NCI-H1105 (cell line): ENCODE measurements around the gene VPS13D.

Source experiments
- DNase-seq: peaks from one replicate; lab custom pipeline; 2025; lab: John Stamatoyannopoulos, UW

The VPS13D gene

DNA sequence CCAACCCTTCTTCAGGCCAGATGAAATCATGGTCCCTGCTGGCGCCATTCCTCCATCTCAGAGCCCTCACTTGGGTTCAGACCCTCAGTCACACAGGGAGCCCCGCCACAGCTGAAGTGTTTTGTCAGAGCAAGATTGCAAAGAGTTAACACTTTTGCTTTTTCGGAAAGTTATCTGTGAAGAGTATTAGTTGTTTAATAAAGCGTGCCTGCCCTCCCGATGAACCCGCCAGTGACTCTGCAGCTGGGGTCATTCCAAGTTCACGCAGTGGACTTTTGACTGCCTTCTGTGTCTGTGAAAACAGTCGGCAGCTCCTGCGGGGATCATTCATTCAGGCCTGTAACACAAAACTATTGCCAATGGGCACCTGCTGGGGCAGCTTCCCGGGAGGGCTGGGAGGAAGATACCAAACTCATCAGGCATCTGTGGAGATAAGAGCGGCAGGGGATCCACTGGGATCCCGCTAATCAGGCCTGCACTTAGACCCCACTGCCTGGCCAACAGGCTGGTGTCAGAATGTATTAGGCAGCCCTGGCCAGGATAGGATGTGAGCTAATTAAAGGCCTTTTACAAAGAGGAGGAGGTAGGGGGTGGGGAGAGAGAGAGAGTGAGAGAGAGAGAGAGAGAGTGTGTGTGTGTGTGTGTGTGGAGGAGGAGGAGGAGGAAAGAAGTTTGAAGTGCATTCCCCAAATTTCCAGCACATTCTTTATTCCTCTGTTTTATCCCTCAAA, 203.7 kb downstream of the VPS13D start:
- no peak for DNase-seq

DNA sequence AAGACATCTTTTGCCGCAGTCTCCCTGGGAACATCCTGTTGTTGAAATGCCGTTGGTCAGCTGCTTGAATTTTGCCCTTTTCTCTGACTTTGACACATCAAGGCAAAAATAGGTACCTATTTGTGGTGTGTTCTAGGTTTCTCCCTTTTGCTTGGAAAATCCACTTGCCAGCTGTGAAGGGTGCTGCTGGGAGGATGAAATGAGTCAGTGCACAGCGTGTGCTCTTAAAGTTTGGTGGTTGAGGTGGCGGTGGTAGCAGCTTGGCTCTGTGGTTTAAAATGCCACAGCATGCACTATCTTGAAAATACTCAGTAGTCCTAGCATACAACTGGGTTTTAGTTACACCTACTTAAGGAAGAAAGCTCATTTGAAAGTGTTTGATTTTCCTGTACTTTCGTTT, 204.3 kb downstream of the VPS13D start:
- no peak for DNase-seq

GRCh38 chr1:12434686-12435085, 204.9 kb downstream of the VPS13D start:
- no peak for DNase-seq

DNA sequence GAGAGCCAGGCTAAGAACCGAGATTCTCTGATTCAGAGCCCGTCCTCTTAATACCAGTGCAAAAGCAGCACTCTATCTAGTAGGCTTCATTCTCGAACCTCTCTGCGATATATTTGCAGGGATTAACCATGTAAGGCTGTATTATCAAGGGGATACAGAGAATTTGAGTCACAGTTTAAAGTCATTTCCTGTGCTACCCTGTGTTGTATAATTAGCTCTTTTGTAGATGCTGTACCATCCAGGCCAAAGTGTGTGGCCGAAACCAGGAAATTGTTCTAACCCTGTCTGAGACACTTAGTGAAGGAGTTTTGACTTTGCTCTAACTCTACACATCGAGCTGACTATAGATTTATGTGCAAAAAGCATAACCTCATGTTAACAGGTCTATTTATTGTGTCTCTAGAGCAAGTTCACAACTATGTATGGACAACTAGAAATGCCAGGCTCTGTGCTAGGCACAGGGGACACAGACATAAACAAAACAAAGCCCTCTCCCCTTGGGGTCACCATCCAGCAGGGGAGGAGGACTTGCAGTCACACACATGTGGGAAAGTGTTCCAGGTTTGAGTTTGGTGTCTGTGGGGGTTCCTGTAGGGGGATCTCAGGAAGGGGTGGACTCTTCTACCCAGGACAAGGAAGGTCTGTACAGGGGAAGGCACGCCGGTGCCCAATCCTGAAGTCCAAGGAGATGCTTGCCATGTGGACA, 206.0 kb downstream of the VPS13D start:
- no peak for DNase-seq

GRCh38 chr1:12436345-12436658, 206.5 kb downstream of the VPS13D start:
- no peak for DNase-seq

- DNase-seq, result no peak
Measured at GRCh38 chr1:12436817-12437599, 207.2 kb downstream of the VPS13D start.

GRCh38 chr1:12437629-12438028, 207.8 kb downstream of the VPS13D start:
- no peak for DNase-seq

- DNase-seq, result no peak
Measured at GRCh38 chr1:12438349-12438924, 208.6 kb downstream of the VPS13D start.

- no peak for DNase-seq
Measured at GRCh38 chr1:12439073-12439472, 209.2 kb downstream of the VPS13D start.

DNA sequence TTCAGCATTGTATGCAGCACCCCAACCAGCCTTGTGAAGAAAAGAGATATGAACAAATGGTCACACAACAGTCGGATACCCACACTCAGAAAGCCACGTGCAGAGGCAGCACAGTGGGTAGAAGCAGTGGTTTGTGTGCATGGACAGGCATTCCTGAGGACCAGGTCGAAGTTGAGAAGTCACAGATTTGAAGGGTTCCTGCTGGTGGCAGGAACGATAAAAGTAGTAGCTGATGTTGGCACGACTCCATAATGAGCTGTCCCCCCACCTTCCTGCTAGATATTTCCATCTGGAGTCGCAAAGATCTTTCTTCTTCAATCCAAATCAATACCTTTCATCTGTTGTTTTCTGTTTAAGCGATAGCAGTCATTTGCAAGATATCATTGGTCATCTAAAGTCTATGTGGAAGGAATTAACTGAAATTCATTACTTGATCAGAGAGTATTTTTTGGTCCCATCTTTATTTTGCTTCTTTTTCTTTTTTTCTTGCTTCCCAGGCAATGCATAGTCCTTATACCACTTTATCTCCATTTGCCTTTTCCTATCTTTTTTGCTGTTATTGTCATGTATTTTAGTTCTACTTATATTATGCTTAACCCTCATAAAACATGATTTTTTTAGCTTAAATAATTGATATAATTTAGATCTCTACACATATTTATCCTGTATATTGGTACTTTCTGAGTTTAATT, 211.7 kb downstream of the VPS13D start:
- DNase-seq, result no peak

DNA sequence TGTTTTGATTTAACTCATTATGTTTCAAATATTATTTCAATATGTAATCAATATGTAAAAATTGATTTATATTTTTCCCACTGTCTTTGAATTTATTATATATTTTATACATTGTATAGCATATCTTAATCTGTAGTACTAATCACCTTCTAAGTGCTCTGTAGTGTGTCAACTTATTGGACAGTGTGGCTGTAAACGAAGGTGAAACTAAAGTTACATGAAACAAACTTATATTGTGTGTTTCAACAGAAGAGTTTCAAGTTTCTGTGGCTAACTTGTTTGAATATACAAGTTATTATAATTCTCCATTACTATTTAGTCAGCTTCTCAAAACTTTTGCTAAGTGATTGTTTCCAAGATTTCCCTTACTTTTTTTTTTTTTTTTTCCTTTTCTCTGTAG, 212.4 kb downstream of the VPS13D start:
- no peak for DNase-seq

- DNase-seq, result no peak
Measured at GRCh38 chr1:12443151-12443550, 213.3 kb downstream of the VPS13D start.

GRCh38 chr1:12444329-12444841, 214.6 kb downstream of the VPS13D start:
- no peak for DNase-seq

DNA sequence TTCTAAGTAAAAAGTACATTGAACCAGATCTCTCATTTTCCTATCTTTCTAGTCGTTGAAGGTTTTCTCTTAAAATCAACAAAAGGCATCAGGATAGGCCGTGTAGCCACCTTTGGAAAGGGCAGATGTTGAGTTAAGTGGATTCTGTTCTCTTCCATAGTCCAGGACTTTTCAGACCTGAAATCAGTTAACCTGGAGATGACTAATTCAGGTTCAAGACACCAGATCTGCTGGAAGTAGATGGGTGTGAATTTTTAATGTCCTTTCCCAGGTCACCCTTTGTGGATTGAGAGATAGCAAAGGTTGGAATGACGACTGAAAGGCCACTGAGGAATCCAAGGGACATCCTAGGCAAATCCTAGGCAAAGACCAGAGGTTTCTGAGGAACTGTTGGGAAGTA, 215.4 kb downstream of the VPS13D start:
- DNase-seq, result no peak

GRCh38 chr1:12446593-12446992, 216.8 kb downstream of the VPS13D start:
- no peak for DNase-seq

- DNase-seq, result no peak
Measured at GRCh38 chr1:12447307-12447706, 217.5 kb downstream of the VPS13D start.

DNA sequence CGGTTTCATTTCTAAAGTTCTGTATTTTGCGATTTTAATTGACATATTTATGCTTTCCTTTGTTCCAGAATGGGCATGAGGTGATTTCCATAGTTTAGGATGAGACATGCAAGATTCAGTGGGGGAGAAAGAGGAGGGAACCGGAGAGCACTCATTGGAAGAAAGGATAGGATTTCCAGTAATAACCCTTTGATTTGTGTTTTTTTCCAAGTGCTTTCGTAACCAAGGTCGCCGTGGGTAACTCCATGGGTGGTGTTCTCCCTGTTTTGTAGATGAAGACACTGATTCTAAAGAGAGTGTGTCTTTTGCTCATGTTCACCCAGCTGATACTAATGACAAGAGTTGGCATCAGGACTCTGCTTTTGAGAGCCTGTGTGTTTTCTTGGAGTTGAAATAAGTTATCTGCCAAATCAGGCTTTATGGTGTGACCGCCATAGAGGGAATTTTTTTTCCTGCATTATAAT, 218.1 kb downstream of the VPS13D start:
- DNase-seq, result no peak

GRCh38 chr1:12448746-12449177, 218.9 kb downstream of the VPS13D start:
- DNase-seq, result no peak

GRCh38 chr1:12450090-12450755, 220.4 kb downstream of the VPS13D start:
- peak; percentile 56 for DNase-seq

DNA sequence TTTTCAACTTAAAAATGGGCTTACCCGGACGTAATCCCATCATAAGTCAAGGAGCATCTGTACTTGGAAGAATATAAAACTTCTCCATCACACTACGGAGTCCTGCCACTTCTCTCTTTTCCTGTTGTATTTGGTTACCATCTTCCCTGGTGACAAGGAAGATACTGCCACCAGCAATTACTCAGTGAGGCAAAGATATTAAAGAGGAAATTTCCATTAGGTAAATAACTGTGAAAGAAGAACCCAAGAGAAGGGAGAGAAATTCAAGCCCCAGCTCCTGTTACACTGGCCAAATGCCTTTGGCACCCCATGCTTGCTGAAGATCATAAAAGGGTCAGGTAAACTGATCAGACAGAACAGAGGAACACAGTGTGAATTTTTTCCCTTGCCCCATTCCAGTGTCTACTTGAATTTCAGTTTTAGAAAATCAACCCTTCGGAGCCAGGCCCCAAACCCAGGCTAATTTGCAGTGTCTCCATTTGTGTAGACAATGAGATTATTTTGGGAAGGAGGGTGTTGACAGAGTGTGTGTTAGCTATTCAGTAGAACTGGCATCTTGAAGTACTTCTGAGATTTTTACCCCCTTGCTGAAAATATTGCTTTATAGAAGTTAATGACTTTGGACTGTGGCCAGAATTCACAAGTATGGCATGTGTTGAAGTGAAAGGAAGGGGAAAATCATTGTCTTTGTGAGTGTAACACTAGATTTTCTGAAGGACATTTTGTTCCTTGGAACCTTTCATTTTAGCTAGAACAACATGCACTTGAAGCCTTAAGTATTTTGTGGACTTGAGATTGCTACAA, 221.1 kb downstream of the VPS13D start:
- no peak for DNase-seq
